ENCODE measurements around the gene CORO7.

Gene CORO7

DNA sequence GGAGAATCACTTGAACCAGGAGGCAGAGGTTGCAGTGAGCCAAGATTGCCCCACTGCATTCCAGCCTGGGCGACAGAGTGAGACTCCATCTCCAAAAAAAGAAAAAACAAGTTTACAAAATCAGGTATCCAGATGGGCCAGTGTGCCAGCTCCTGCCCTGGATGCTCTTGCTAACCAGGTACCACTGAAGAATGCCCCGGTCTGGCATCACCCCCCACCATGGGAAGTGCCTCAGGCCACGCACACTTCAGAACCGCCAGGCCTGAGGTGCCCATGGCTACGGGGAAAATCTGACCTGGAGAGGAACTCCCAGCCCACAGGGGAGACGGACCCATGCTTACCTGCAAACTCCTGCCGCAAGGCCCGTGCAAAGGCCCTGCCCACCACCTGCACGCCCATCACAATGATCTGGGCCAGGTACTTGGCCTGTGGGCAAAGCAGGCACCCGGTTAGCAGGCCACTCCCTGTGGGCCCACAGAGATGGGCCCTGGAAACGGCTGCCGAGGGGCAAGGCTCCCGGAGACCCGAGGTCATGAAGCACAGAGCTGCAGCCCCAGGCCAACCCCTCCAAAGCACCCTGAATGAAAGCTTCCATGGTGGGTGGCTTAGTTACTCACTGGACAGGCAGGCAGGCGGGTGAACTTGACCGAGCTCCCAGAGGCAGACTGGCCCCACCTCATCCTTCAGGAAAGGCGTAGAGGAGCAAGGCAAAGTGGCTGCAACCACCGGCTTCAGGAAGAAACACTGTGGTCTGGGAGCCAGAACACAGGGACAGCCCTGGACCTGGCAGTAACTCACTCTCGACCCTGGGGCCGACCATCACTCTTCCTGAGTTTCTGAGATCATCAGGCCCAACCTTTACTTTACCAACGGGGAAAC is 73.3 kb downstream of the CORO7 start:
- H3K4me3 ChIP-seq (ENCODE audit: low read depth, low read length), result no peak overlapping the region
- TF ChIP-seq, protein P1, sequence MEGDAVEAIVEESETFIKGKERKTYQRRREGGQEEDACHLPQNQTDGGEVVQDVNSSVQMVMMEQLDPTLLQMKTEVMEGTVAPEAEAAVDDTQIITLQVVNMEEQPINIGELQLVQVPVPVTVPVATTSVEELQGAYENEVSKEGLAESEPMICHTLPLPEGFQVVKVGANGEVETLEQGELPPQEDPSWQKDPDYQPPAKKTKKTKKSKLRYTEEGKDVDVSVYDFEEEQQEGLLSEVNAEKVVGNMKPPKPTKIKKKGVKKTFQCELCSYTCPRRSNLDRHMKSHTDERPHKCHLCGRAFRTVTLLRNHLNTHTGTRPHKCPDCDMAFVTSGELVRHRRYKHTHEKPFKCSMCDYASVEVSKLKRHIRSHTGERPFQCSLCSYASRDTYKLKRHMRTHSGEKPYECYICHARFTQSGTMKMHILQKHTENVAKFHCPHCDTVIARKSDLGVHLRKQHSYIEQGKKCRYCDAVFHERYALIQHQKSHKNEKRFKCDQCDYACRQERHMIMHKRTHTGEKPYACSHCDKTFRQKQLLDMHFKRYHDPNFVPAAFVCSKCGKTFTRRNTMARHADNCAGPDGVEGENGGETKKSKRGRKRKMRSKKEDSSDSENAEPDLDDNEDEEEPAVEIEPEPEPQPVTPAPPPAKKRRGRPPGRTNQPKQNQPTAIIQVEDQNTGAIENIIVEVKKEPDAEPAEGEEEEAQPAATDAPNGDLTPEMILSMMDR (IDR thresholded peaks at IDR 0.05; ENCODE audit: low read depth, low read length), result no peak

DNA sequence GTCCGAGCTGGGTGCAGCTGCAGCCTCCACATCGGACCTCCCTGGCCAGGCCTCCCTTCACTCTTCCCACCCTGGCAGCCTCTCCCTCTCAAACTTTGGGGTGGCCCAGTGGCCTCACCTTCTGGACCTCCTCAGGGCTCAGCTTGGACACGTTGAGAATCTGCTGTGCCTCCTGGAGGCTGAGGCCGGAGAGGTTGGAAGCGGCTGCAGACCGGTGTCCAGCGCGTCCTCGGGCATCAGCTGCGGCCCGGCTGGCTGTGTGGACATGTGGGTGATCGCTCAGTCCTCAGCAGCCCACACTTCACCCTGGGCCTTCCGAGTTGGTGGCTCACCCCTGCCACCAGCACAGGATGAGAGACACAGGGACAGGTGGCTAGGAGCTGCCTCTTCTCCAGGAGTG is 75.1 kb downstream of the CORO7 start:
- no peak overlapping the region for H3K4me3 ChIP-seq (ENCODE audit: low read depth, low read length)
- TF ChIP-seq, protein P1 (IDR thresholded peaks at IDR 0.05; ENCODE audit: low read depth, low read length), result no peak

DNA sequence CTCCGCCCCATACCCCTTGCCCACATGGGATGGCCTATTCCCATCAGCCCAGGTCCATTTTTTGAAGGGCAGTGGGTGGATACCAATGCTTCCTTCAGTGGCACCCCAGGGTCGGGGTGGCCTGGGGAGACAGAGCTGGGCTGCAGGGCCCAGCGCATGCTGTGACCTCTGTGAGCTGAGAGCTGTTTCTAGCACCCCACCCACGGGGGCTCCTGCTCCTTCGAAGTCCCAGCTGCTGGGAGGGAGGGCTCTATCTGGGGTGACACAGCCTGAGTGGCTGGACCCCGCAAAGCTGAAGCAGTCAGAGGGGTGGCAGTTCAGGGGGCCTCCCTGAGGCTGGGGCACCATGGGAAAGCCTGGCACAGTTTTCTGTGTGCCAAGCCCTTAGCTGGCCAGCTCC is 76.0 kb downstream of the CORO7 start:
- H3K4me3 ChIP-seq (ENCODE audit: low read depth, low read length), result no peak overlapping the region
- TF ChIP-seq, protein P1 (IDR thresholded peaks at IDR 0.05; ENCODE audit: low read depth, low read length), result no peak

DNA sequence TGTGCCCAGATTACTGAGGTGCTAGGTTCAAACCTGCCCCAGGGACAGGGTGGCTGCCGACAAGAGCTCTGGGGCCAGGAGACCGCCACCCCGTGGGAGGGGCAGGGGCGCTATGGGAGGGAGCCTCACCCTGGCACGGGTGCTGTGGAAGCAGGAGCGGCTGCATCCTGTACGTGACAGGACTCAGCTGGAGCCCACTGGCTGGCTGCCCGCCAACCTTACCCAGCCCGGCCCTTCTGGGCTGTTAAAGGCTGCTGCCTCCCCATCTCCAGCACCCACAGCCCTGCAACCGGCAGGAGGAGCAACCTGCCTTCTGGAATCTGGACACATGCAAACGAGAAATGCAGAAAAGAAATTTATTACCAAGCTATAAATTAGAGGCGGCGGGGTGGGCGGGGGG is 76.5 kb downstream of the CORO7 start:
- TF ChIP-seq, protein P1 (IDR thresholded peaks at IDR 0.05; ENCODE audit: low read depth, low read length), result no peak; the same call in 1 of the 2 replicates
- no peak overlapping the region for H3K4me3 ChIP-seq (ENCODE audit: low read depth, low read length)

DNA sequence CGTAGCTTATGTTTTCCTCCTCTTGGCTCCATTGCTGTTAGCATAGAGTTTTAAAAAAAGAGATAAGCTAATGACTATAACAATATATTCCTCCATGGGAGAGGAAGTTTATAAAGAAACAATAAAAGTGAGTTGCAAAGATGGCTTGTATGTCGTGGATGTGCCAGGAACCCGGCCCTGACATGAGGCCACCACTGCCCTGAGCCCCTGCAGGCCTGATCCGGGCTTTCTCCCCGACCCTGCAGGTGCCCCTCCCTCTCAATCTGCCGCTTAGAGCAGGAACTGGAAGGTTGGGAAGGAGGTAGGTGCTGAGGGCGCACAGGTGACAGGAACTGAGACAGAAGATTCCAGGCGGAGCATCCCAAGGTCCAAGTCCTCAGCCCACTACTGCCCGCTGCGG is 76.9 kb downstream of the CORO7 start:
- TF ChIP-seq, protein P1 (IDR thresholded peaks at IDR 0.05; ENCODE audit: low read depth, low read length), result no peak
- H3K4me3 ChIP-seq (ENCODE audit: low read depth, low read length), result no peak overlapping the region

DNA sequence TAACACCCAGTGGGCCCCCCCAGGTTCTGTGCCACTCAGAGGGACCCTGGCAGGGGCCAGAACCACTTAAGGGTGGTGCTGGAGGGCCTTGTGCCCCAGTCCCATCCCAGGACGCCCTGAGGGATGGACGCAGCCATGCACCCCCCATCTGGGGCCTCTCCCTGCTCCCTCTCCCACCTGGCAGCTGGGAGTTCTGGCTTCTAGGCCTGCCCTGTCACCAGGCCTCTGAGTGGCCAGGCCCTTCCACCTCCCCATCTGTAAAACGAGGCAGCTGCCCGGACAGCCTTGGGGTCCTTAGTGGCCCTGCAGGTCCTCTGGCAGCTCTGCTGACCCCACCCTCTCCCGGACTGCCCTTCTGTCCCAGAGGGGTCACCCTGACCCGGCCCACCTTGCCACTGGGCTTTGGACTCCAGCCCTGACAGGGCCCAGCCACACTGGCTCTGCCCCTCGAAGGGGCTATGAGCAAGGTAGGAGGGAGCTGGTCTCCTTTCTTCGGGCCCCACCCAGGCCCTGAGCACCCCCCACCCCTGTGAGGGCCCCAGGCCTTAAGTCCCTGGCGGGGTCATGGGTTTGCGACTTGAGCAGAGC is 77.6 kb downstream of the CORO7 start:
- no peak overlapping the region for H3K4me3 ChIP-seq (ENCODE audit: low read depth, low read length)
- TF ChIP-seq, protein P1 (IDR thresholded peaks at IDR 0.05; ENCODE audit: low read depth, low read length), result no peak

DNA sequence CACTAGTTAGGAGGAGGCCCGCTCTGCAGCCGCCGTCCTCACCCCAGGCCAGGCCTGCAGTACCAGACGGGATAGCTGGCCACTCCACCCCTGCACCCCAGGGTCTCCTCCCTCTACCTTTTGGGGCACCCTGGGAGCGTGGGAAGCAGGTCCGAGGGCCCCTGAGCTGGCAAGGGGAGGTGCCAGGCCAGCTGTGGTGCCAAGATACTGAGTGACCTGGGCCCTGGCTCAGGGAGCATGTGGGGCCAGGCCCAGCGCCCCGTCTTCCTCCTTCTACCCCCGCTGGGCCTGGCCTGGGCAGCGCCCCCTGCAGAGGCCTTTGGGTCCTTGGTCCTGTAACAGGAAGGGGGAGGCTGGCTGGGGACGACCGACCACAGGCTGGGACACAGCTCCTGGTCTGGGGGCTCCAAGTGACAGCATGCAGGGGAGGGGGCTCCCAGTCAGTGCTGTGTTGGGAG is 78.2 kb downstream of the CORO7 start:
- TF ChIP-seq, protein P1 (IDR thresholded peaks at IDR 0.05; ENCODE audit: low read depth, low read length), result no peak
- no peak overlapping the region for H3K4me3 ChIP-seq (ENCODE audit: low read depth, low read length)
